Panc1 (cell line): Measurements from ENCODE around the gene SLC27A4. TPM values are rescaled to one million over a fixed set of nuclear protein-coding genes. Genes with fewer than 3 reads are reported as not detected.

ENCODE experiments used
- ATAC-seq: fragments of 200-7000 bp; cut with Tn5 transposase; 2 replicates; pipeline ENCODE4 v1.9.1; 2020; ENCODE audit warnings: mild to moderate bottlenecking, moderate library complexity
- BruUV-seq: library from RNA; stranded (reverse); fragments of 400-500 nt; replicated peaks from 2 replicates; lab custom pipeline; 2021; lab: Mats Ljungman, UMichigan
- CTCF ChIA-PET: fragments of 300-600 bp; sonication (Branson Sonifier 250); formaldehyde crosslinking; loops from one replicate; lab custom pipeline; 2022; ENCODE audit warnings: antibody characterized with exemption; lab: Charles Lee
- POLR2A ChIA-PET: fragments of 300-600 bp; sonication (Branson Sonifier 250); formaldehyde crosslinking; loops from one replicate; lab custom pipeline; 2022; ENCODE audit warnings: antibody characterized with exemption; lab: Charles Lee
- DNase-seq: peaks from one replicate; pipeline ENCODE4 v3.0.0-alpha.2; 2010; ENCODE audit warnings: low read depth, low spot score
- H3K27ac ChIP-seq: 2 replicates; pipeline ENCODE4 v1.5.1; 2011; ENCODE audit warnings: mild to moderate bottlenecking, low read length, inconsistent platforms
- H3K27me3 ChIP-seq: fragments of 200-500 bp; sonication (Bioruptor generic); 2 replicates; pipeline ENCODE4 v1.6.0; 2014; ENCODE audit warnings: low read length, inconsistent platforms; ENCODE audit not compliant: control insufficient read depth, insufficient read depth
- H3K36me3 ChIP-seq: fragments of 200-500 bp; sonication (Bioruptor generic); 2 replicates; pipeline ENCODE4 v1.5.1; 2014; ENCODE audit warnings: inconsistent platforms, mild to moderate bottlenecking, low read length, moderate library complexity; ENCODE audit not compliant: control insufficient read depth, insufficient read depth
- H3K4me1 ChIP-seq: 2 replicates; pipeline ENCODE4 v1.5.1; 2011; ENCODE audit warnings: inconsistent platforms, mild to moderate bottlenecking, low read length, moderate library complexity; ENCODE audit not compliant: control insufficient read depth, insufficient read depth
- H3K4me3 ChIP-seq, 2 experiments: 2 replicates each; pipeline ENCODE4 v1.5.1; 2011 to 2012; ENCODE audit warnings: low read depth in 2 of 2, low read length in 2 of 2, mild to moderate bottlenecking in 2 of 2, inconsistent platforms in 1 of 2, moderate library complexity in 1 of 2
- H3K9me3 ChIP-seq: fragments of 200-500 bp; sonication (Bioruptor generic); 2 replicates; pipeline ENCODE4 v1.5.1; 2014; ENCODE audit warnings: low read depth, mild to moderate bottlenecking, inconsistent platforms, low read length, moderate library complexity; ENCODE audit not compliant: control insufficient read depth, insufficient read depth
- CTCF ChIP-seq: fragments of 450-650 bp; IDR thresholded peaks from 2 replicates; pipeline ENCODE4 v1.5.1; 2017; ENCODE audit warnings: mild to moderate bottlenecking
- POLR2AphosphoS5 ChIP-seq: IDR thresholded peaks from 2 replicates; pipeline ENCODE4 v1.6.1; 2012; ENCODE audit warnings: mild to moderate bottlenecking, low read depth, low read length, moderate library complexity
- REST ChIP-seq, 2 experiments: IDR thresholded peaks; 2 replicates each; pipeline ENCODE4 v1.6.1; 2011 to 2012; ENCODE audit warnings: low read depth in 2 of 2, control low read depth in 1 of 2, low read length in 1 of 2, mild to moderate bottlenecking in 1 of 2, moderate library complexity in 1 of 2; ENCODE audit not compliant: insufficient read depth in 1 of 2
- SIN3A ChIP-seq: IDR thresholded peaks from 2 replicates; pipeline ENCODE4 v1.6.1; 2012; ENCODE audit warnings: low read depth, mild to moderate bottlenecking, low read length, moderate library complexity, borderline replicate concordance; ENCODE audit not compliant: insufficient read depth
- TCF7L2 ChIP-seq: IDR thresholded peaks from 2 replicates; pipeline ENCODE4 v1.6.1; 2011; ENCODE audit warnings: mild to moderate bottlenecking, low read depth, low read length, inconsistent platforms
- in situ Hi-C: cut with HindIII; loops from 2 replicates; pipeline ENCODE4 v1.10.0; 2016; ENCODE audit warnings: low sequenced_read_pairs, low pct_unique_long_range_greater_than_20kb
- intact Hi-C: fragments of 100-400 bp; cut with micrococcal nuclease; formaldehyde crosslinking; loops from one replicate; pipeline ENCODE4 v1.10.0; 2022; ENCODE audit not compliant: unreplicated experiment
- total RNA-seq: library from RNA; stranded (reverse); gene quantifications from one replicate; pipeline ENCODE4 v1.2.1, GENCODE V29; 2021; ENCODE audit not compliant: unreplicated experiment

Gene SLC27A4
- total RNA-seq, 1 experiment from 2014 or later: 20.3 TPM

- no TSS peak for BruUV-seq
- Histone ChIP-seq H3K36me3 (no peaks in the 10 kb centered on the region; the same call in 1 of the 2 replicates), H3K27ac (no peak overlapping the region), H3K4me1 (peaks cover 3% of the 10 kb centered on the region), H3K4me3 (no peak overlapping the region), H3K27me3 (no peaks in the 10 kb centered on the region), H3K9me3 (no peaks in the 10 kb centered on the region)
- POLR2A ChIA-PET: no interaction called here
- CTCF ChIA-PET: interaction anchor here (0.6 kb wide), 1 partner anchor 70 kb away, joined by 3 read pairs; no protein-coding TSS in a partner anchor
- in situ Hi-C loops (no loop called here), intact Hi-C loops (no loop called here)
- TF ChIP-seq CTCF: no peak
- no peak for TF ChIP-seq TCF7L2
- no peak for TF ChIP-seq REST (IDR thresholded peaks at IDR 0.05; ENCODE audit: insufficient read depth in 1 of 2, low read depth in 2 of 2, low read length in 1 of 2)
- no peak for TF ChIP-seq POLR2AphosphoS5
- TF ChIP-seq SIN3A: no peak
- DNase-seq (no peak), ATAC-seq (no peak)
Measured at GRCh38 chr9:128365525-128365924, 25.2 kb downstream of the SLC27A4 start.

- in situ Hi-C loops: no loop called here
- H3K36me3 ChIP-seq: peaks cover 5% of the 10 kb centered on the region; the same call in 1 of the 2 replicates
- intact Hi-C loops: no loop called here
- H3K4me1 ChIP-seq: peaks cover 4% of the 10 kb centered on the region
- no peak for DNase-seq
- no peak for ATAC-seq
- H3K4me3 ChIP-seq: no peak overlapping the region
- H3K9me3 ChIP-seq: no peaks in the 10 kb centered on the region
- H3K27me3 ChIP-seq: no peaks in the 10 kb centered on the region
- CTCF ChIA-PET: no interaction called here
- no peak for TF ChIP-seq CTCF
- TF ChIP-seq POLR2AphosphoS5: no peak
- no peak for TF ChIP-seq TCF7L2
- TF ChIP-seq SIN3A: no peak
- TF ChIP-seq REST (IDR thresholded peaks at IDR 0.05; ENCODE audit: insufficient read depth in 1 of 2, low read depth in 2 of 2, low read length in 1 of 2): no peak
- H3K27ac ChIP-seq: no peak overlapping the region
- POLR2A ChIA-PET: no interaction called here
- no TSS peak for BruUV-seq
Measured at GRCh38 chr9:128369024-128369706, 28.8 kb downstream of the SLC27A4 start.
